Left colon (tissue), 2 donors: ENCODE data around the gene TAOK1. TPM values are rescaled to one million over a fixed set of nuclear protein-coding genes. Genes with fewer than 3 reads are reported as not detected.
"Not testable (repeated sequence)": the region's sequence is repeated elsewhere in the genome, so short reads cannot be mapped to it uniquely, and the experiment has no call there.

Experiments used
- ATAC-seq: fragments of 200-7000 bp; cut with Tn5 transposase; one replicate; pipeline ENCODE4 v1.9.1; 2020; ENCODE audit warnings: mild to moderate bottlenecking, moderate library complexity
- DNase-seq, 2 donors: peaks; one replicate each; pipeline ENCODE4 v3.0.0-alpha.2; 2020
- intact Hi-C, 2 donors: fragments of 100-400 bp; cut with DNase I in 1 of 2; cut with micrococcal nuclease in 1 of 2; formaldehyde crosslinking; loops; one replicate each; pipeline versions ENCODE4 v1.11.2 to v1.14.0; 2022; cut with DNase I, micrococcal nuclease
- total RNA-seq, 2 donors: library from RNA; stranded (reverse); fragmentation: NEBNext Ultra II Directional; extraction: Animal tissue kit (Norgen Biotek cat#: 25700); gene quantifications; one replicate each; pipeline ENCODE4 v1.2.1, GENCODE V29; 2021
- donor health status: DM: no; HTN: no; CAD: no.
- donor health status: DM: yes; HTN: yes; CAD: no.

Gene TAOK1
- total RNA-seq, 2 donors from 2014 or later, result 50.6 to 54.9 TPM

DNA sequence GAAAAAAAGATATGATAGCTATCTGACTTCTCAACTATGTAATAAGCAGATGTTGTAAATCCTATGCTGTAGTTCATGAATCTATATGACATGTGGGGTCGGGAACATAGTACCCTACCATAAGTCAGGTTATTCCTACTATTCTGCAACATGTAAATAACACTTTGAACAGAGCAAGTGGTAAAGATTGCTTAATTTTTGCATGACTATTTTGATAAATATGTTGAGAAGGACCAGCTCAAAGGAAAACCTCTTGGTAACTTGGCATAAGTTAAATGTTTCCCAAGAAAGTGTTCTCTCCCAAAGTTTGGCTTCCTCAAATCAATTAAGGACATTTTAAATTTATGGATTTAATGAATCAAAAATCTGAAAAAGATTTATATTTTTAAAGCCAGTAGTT lies 114.5 kb downstream of the TAOK1 start:
- ATAC-seq (no peak), DNase-seq (no peak)
- intact Hi-C loops, result no loop called here

DNA sequence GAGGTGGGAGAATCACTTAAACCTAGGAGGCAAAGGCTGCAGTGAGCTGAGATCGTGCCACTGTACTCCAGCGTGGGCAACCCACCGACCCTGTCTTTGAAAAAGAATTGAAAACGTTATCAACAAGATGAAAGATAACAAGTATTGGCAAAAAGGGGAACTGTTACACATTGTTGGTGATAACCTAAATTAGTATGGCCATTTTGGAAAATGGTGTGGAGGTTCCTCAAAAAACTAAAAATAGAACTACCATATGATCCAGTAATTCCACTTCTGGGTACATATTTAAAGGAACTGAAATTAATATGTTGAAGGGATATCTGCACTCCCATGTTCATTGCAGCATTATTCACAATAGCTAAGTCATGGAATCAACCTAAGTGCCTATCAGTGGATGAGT lies 115.7 kb downstream of the TAOK1 start:
- intact Hi-C loops, result no loop called here
- DNase-seq (no peak), ATAC-seq (no peak)

DNA sequence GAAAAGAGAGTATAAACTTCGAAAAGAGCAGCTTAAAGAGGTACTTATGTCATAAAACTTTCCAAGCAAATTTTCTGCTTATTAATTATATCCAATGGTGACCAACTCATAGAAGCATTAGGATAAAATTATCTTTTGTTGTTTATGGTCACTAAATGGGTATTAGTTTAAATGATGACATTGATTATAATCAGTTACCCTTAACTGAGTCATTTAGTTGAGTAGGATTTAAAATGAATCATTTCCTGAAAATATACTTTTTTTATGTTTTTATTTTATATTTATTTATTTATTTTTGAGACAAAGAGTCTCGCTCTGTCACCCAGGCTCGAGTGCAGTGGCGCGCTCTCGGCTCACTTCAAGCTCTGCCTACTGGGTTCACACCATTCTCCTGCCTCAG lies 120.8 kb downstream of the TAOK1 start:
- intact Hi-C loops, result no loop called here
- ATAC-seq (no peak), DNase-seq (no peak)

DNA sequence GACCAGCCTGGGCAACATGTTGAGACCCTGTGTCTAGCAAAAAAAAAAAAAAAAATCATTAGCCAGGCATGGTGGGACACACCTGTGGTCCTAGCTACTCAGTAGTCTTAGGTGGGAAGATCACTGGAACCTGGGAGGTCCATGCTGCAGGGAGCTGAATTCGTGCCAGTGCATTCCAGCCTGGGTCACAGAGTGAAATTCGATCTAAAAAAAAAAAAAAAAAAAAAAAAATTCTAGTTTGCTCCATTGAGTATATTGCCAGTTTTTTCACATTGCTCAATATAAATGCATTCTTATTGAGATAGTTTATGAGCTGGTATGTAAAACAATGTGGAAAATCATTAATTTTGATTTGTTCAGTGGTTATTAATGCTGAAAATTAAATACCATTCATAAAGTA lies 124.6 kb downstream of the TAOK1 start:
- intact Hi-C loops, result no loop called here
- ATAC-seq, result no peak
- no peak for DNase-seq

DNA sequence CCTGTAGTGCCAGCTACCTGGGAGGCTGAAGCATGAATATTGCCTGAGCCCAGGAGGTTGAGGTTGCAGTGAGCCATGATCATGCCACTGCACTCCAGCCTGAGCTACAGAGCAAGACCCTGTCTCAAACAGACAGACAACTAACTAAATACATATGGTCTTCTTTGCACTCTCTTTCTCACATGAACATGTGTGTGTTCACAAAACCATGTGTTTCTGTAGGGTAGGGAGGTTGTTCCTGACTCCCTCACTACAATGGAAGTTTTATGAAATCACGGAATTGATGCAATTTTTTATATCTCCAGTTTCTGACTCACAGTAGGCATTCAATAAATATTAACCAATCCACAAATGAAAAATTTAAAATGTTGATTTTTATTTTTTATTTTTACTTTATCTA lies 128.2 kb downstream of the TAOK1 start:
- DNase-seq (no peak), ATAC-seq (no peak)
- intact Hi-C loops, result no loop called here

DNA sequence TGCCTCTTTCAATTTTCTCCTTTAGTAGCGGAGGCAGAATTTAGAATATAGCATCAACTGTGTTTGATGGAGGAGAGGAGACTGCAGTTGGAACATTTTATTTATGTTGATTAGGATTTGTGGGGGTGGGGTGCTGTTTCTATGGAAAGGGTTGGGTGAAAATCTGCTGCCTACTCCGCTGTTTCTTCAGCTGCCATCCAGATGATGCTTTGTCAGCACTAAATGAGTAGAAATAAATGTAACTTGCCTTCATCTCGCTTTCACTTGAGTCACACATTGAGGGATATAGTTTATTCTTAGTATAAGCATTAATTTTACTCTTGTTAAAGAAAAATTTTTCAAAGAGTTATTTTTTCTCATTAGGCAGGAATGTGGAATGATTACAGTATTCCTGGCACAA lies 134.5 kb downstream of the TAOK1 start:
- ATAC-seq (no peak), DNase-seq (no peak)
- intact Hi-C loops, result no loop called here

DNA sequence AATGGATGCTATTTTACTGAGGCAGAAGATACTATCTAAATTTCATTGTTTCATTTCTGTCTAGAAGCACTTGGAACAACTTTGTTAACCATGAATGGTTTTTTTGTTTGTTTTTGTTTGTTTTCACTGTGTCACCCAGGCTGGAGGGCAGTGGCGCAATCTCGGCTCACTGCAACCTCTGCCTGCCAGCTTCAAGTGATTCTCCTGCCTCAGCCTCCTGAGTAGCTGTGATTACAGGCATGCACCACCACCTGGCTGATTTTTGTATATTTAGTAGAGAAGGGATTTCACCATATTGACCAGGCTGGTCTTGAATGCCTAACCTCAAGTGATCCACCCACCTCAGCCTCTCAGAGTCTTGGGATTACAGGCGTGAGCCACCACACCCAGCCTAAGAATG lies 136.2 kb downstream of the TAOK1 start:
- no peak for DNase-seq
- intact Hi-C loops, result no loop called here
- ATAC-seq, result no peak

DNA sequence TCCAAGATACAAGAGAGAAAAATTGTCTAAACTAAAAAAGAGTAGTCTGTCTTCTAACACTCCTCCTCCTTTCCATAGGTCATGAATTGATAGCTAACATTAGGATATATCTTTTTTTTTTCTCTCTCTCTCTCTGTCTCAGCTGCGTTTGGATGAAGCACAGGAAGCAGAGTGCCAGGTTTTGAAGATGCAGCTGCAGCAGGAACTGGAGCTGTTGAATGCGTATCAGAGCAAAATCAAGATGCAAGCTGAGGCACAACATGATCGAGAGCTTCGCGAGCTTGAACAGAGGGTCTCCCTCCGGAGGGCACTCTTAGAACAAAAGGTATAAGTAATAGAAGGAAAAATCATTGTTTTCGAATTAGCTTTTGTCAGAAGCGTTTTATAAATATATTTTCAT lies 143.8 kb downstream of the TAOK1 start:
- ATAC-seq (no peak), DNase-seq (no peak)
- intact Hi-C loops, result no loop called here

DNA sequence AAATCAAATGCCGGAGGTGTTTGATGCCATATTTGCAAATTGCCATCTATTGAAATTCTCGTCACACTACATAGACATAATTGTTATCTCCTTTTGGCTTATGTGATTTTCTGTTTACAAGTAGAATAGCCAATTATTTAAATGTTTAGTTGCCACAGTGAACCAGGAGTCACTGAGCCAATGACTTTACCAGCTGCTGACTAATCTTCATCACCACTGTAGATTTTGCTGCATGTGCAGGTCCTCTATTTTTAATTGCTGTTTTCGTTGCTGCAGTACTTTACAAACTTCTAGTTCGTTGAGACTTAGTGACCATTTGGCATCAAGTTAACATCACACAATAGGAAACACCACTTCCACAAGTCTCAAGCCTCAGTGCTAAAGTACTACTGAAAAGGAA lies 153.9 kb downstream of the TAOK1 start:
- intact Hi-C loops, result no loop called here
- DNase-seq, result no peak
- ATAC-seq, result no peak

DNA sequence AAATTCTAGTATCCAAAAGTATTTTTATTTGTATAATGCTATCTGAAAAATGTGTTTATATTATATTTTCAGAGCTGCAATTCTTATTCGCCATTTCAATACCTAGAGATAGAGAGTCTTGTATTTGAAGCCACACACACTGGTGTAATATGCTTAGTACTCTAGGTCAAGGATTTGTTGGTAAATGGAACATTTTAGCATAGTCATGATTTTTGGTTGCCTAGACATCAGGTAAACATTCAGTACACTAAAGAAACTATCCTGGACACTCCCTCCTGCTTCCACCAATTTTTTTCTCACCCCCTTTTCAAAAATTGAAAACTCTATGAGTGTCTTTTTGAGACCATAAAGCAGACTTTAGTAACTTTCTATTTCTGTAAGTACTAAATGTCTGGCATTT lies 155.9 kb downstream of the TAOK1 start:
- no peak for ATAC-seq
- DNase-seq, result no peak
- intact Hi-C loops, result no loop called here

DNA sequence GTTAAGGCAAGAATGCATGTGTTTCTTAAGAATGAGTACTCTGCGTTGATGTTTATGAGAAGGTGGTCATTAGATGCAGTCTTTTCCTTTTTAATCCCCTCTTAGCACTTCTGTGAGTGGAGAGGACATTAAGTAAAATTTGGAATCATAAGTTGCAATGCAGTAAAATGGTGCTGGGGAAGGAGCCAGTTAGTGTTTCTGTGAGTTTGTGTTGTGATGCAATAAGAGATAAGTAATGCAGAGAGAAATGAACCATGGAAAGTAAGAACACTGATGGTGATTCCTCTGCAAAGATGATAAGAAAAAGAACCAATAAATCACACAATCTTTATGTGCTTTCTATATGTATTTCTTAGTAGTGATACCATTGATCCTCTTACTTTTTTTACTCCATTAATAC lies 156.7 kb downstream of the TAOK1 start:
- DNase-seq, result no peak
- no peak for ATAC-seq
- intact Hi-C loops, result no loop called here

DNA sequence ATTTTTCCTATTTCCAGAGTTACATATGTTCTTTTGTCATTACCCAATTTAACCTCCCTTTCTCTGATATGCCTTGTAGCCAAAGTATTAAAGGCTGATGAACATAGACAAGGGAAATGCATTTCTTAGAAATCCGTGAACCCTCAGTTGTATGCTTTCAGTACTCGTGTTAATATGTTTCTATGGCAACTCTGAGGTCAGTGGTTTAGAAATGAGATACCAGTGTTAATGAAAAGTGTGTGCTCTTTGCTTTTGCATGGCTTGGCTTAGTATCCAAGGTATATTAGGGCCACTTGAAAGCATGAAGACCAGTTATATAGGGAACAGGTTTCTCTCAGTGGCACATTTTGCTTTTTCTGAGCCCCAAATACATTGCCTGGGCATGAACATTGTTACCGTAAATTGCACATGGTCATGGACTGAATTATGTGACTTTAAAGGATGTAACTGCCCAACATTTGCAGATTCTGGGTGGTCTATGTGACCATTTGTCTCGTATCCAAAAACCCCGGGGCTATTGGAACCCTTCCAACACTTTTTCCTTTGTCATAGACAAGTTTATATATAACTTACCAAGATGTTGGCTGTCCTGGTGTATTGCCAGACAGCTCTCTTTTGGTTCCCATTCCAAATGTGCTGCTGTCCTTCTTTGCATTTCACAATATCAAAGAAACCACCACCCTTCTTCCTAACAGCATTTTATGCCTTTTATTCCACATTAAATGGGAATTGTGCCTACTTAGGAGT lies 159.2 kb downstream of the TAOK1 start:
- ATAC-seq (no peak), DNase-seq (no peak)
- intact Hi-C loops, result no loop called here

DNA sequence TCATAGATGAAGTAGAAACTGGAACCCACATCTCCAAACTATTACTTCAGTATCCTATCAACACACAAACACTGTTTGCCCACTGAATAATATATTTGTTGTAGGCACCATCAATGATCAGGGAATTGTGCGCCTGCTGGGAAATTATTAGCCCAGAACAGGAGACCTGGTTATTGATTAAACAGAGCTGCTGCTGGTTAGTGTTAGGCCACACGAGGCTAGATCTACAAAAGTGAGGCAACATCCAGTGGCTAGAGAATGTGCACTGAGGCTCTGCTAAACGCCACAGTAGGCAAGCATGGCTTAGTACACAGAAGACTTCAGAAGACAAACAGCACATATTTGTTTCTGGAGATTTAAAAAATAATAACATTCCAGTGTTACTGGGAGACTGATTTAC lies 165.7 kb downstream of the TAOK1 start:
- intact Hi-C loops, result no loop called here
- DNase-seq, result no peak
- ATAC-seq, result peak; percentile 37

DNA sequence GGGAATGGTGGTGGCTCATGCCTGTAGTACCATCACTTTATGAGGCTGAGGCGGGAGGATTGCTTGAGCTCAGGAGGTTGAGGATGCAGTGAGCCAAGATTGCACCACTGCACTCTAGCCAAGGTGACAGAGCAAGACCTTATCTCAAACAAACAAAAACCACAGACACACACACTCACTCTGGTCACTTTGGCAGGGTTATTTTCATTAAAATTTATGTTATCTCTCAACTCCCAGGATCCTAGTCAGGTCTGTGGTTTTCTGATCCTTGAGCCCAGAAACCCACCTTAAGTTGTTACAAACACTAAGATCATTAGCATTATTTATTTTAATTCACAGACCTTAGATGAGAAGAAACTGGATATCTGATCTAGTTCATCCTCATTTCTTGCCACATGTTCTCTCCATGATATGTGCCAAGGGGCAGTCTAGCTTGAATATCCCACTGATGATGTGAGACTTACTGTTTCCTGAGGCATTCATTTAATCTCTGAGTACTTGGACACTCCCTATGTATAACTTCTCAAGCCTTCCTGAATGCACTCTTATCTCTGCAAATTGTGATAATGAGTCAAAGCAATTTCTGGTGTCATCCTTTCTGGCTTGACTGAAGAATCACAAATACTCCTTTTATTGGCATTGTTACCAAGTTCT lies 167.0 kb downstream of the TAOK1 start:
- intact Hi-C loops, result no loop called here
- no peak for DNase-seq
- no peak for ATAC-seq

DNA sequence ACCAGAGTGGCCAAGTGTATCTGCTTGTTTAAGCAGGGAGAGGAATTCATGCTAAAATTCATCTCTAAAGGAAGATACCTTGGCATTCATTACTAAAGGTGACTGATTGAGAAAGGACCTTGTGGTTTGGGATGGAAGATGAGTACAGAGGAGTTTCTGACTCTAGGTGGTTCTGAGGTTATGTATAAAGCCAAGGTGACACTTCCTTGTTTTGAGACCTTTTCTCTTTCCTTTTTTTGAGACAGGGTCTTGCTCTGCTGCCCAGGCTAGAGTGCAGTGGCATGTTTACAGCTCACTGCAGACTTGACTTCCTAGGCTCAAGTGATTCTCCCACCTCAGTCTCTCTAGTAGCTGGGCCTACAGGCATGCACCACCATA lies 167.6 kb downstream of the TAOK1 start:
- intact Hi-C loops, result no loop called here
- ATAC-seq (no peak), DNase-seq (no peak)

DNA sequence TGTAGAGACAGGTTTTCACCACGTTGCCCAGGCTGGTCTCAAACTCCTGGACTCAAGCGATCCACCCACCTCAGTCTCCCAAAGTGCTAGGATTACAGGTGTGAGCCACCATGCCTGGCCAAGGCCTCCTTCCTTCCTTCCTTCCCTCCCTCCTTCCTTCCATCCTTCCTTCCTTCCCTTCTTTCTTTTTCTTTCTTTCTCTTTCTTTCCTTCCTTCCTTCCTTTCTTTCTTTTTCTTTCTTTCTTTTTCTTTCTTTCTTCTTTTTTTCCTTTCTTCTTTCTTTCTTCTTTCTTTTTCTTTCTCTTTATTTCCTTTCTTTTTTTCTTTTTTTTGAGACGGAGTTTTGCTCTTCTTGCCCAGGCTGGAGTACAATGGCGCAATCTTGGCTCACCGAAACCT lies 168.0 kb downstream of the TAOK1 start:
- DNase-seq, ATAC-seq, intact Hi-C loops: not testable (repeated sequence)

DNA sequence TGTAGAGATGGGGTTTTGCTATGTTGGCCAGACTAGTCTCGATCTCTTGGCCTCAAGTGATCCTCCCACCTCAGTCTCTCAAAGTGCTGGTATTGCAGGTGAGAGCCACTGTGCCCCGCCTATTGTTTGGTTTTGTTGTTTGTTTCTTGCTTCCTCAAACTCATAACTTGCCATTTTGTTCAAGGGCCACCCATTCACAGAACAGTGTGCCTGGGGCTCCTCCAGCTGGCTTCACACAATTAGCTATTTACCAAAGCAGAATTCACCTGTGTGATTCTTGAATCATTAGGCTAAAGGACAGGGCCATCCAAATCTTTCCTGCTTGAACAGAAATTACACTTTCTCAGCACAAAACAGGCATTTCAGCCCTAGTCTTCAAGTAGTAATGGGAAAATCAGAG lies 169.5 kb downstream of the TAOK1 start:
- intact Hi-C loops, result no loop called here
- DNase-seq, result no peak
- ATAC-seq, result peak; percentile 18

DNA sequence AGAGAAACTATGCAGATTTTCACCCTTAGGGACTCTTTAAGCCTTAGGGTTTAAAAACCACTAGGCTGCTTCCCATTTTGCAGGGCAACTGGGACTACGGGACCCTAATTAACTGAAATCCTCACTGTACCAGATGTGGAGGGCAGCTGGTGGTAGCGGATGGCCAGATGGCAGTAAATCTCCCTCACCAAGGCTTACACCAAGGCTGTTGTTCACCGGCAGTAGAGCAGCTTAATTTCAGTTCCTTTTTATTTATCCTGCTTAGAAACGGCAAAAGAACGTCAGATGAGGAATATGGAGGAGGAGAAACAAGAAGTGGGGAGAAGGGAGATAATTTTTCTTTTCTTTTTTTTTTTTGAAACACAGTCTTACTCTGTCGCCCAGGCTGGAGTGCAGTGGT lies 170.2 kb downstream of the TAOK1 start:
- intact Hi-C loops, result no loop called here

DNA sequence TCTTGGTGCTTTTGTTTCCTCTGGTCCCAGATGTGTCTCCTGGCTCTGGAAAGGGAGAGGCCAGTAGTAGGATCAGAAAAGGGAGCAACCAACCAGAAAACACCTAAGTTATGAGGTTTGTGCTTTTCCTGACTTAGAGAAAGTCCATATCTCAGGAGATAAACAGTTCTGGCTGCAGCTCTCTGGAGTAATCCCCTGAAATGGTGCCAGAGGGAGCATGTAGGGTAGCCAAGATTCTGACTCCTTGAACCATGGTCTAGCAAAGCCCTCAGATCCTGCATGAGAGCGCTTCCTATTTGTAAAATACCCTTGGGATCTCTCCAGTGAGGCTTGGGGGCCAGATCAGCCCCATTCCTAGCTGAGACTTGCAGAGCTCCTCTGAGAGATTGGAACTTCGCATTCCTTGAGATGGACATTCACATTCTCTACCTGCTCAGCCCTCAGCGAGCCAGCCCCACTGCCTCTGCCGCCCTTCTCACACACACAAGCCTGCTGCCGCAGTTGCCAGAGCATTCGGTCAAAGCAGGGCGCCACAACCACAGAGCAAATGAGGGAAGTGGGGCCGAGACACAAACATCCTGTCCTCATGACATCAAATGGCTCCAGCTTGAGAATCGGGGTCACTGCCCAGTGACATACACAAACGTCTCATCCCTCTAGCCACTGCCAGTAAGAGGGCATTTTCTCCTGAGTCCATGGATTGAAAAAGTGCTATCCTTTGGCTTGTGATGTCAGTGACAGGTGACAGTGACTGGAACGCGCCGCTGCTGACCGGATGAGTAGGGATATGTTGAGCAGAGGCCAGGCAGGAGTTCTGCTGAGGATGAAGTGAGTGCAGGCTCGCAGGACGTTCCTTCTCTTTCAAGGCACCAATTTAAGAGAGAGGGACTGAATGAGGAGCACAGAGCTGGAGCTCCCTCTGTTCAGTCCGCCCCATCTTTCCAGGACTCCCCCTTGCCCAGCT lies 171.7 kb downstream of the TAOK1 start:
- intact Hi-C loops, result no loop called here
- DNase-seq (no peak), ATAC-seq (no peak)

More for the DNA sequence above, 170.2 kb downstream of the TAOK1 start:
- ATAC-seq (no peak), DNase-seq (no peak)

DNA sequence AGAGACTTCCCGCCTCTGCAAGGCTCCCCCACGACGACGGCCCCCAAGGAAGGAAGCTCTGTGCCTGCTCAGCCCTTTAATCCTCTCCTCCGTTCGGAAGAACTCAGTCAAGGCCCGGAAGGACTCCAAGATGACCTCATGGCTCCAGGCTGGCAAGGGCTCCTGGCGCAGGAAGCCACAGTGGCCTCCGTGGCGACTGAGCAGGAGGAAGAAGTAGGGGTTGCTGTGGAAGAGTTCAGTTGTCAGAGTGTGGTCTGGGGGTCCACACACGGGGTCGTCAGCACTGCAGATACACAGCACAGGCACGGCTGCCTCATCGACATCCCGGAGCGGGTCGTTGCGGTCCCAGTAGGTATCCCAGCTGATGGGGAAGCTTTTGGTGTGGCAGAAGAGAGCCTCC lies 172.5 kb downstream of the TAOK1 start:
- ATAC-seq (no peak), DNase-seq (no peak)
- intact Hi-C loops, result no loop called here
